H1 (cell line): ENCODE measurements around the gene LDLRAP1. TPM values are rescaled to one million over a fixed set of nuclear protein-coding genes. Genes with fewer than 3 reads are reported as not detected.

Experiments
- CHD1 ChIP-seq: IDR thresholded peaks from 2 replicates; pipeline ENCODE4 v1.6.1; 2012; ENCODE audit warnings: low read depth, low read length, improper control_type of control experiment
- CHD7 ChIP-seq: fragments of 300-600 bp; sonication (generic); IDR thresholded peaks from 2 replicates; pipeline ENCODE4 v1.7.1; 2012; ENCODE audit warnings: low read length, moderate library complexity, mild to moderate bottlenecking, inconsistent platforms; ENCODE audit not compliant: insufficient replicate concordance
- POU5F1 ChIP-seq: IDR thresholded peaks from 2 replicates; pipeline ENCODE4 v1.6.1; 2011; ENCODE audit warnings: low read depth, mild to moderate bottlenecking, low read length, moderate library complexity
- SIRT6 ChIP-seq: IDR thresholded peaks from one replicate; pipeline ENCODE4 v1.7.1; 2012; ENCODE audit warnings: low read length, inconsistent platforms
- SP2 ChIP-seq: IDR thresholded peaks from 2 replicates; pipeline ENCODE4 v1.6.1; 2012; ENCODE audit warnings: mild to moderate bottlenecking, low read length, inconsistent platforms
- polyA plus RNA-seq, 7 experiments: library from polyadenylated mRNA; depleted of rRNA in 3 of 7; stranded (reverse) in 5 of 7; unstranded in 2 of 7; fragments of >200 nt in 5 of 7; fragments of 200-250 nt in 2 of 7; gene quantifications; 1 replicate in 5 of 7; 2 replicates in 1 of 7; 4 replicates in 1 of 7; pipeline versions ENCODE4 v1.2.1 to v1.2.3, GENCODE V29; 2011 to 2013; ENCODE audit warnings: missing spikeins in 2 of 7, mixed read lengths in 2 of 7
- total RNA-seq: library from RNA; stranded (reverse); fragmentation: NEBNext Ultra II Directional; extraction: Animal tissue kit (Norgen Biotek cat#: 25700); gene quantifications from 2 replicates; pipeline ENCODE4 v1.2.1, GENCODE V29; 2021

Gene LDLRAP1
- total and polyA plus RNA-seq, 2 of the 8 experiments (the other 6 are each of a cell fraction or from before 2014, with no cell fraction given) = 12.8 to 13.2 TPM

- TF ChIP-seq SP2 = no peak
- TF ChIP-seq CHD1 = no peak
- TF ChIP-seq POU5F1 = no peak
- no peak for TF ChIP-seq CHD7
- no peak for TF ChIP-seq SIRT6
These were observed 55.5 kb downstream of the LDLRAP1 start (continued) for GRCh38 chr1:25598879-25599278.
